Effector CD4-positive, alpha-beta T cell (primary cell): ENCODE results near the gene PRAMEF25. TPM values are rescaled to one million over a fixed set of nuclear protein-coding genes. Genes with fewer than 3 reads are reported as not detected.
"Not testable (repeated sequence)": the region's sequence is repeated elsewhere in the genome, so short reads cannot be mapped to it uniquely, and the experiment has no call there.

ENCODE experiments used
- DNase-seq: peaks from one replicate; pipeline ENCODE4 v3.0.0-alpha.2; 2020
- total RNA-seq: gene quantifications from one replicate; lab custom pipeline; 2026; lab: John Stamatoyannopoulos, UW

PRAMEF25 gene
- total RNA-seq = not detected

GRCh38 chr1:13070474-13070873 lies at the start of gene PRAMEF25:
Gene PRAMEF25, plus strand, starts transcription at chr1:13070774. Its CDS starts 2,920 bp downstream, at chr1:13073694.
- DNase-seq = not testable (repeated sequence)

- DNase-seq = not testable (repeated sequence)
These were observed 14.1 kb upstream of the PRAMEF25 start, which contains the start of gene PRAMEF27 for GRCh38 chr1:13056475-13056874. Gene PRAMEF27, minus strand, starts transcription at chr1:13056575. Its CDS starts 2,916 bp downstream, at chr1:13053659.

- not testable (repeated sequence) for DNase-seq
These were observed 46.2 kb downstream of the PRAMEF25 start, which contains the start of gene HNRNPCL2 for GRCh38 chr1:13116754-13117153. Gene HNRNPCL2, minus strand, starts transcription at chr1:13116854. Its CDS starts 454 bp downstream, at chr1:13116400.
